Bronchial epithelial cell (primary cell): ENCODE data around the gene TMEM120B. TPM values are rescaled to one million over a fixed set of nuclear protein-coding genes. Genes with fewer than 3 reads are reported as not detected.

Source experiments
- DNase-seq: peaks from one replicate; pipeline ENCODE4 v3.0.0-alpha.2; 2010; ENCODE audit warnings: low read depth
- FAIRE-seq: peaks from 2 replicates; lab custom pipeline; 2011; peaks lifted over from hg19 to GRCh38; lab: Jason Lieb, UNC
- H3K27me3 ChIP-seq: 2 replicates; pipeline ENCODE4 v1.5.1; 2011; ENCODE audit warnings: low read length; ENCODE audit not compliant: control insufficient read depth, insufficient read depth
- H3K36me3 ChIP-seq: 2 replicates; pipeline ENCODE4 v1.5.1; 2011; ENCODE audit warnings: low read length; ENCODE audit not compliant: control insufficient read depth, insufficient read depth
- H3K4me3 ChIP-seq: 2 replicates; pipeline ENCODE4 v1.5.1; 2011; ENCODE audit warnings: mild to moderate bottlenecking, low read depth, low read length, control low read depth
- CTCF ChIP-seq: IDR thresholded peaks from 2 replicates; pipeline ENCODE4 v1.5.1; 2011; ENCODE audit warnings: mild to moderate bottlenecking, moderate library complexity, low read length, control low read depth, inconsistent platforms; ENCODE audit not compliant: insufficient read depth, severe bottlenecking
- total RNA-seq: library from RNA; depleted of rRNA; stranded (reverse); fragments of >200 nt; gene quantifications from 2 replicates; pipeline ENCODE4 v1.2.1, GENCODE V29; 2014

TMEM120B gene
- total RNA-seq, 1 donor from 2014 or later, result 9.7 TPM

DNA sequence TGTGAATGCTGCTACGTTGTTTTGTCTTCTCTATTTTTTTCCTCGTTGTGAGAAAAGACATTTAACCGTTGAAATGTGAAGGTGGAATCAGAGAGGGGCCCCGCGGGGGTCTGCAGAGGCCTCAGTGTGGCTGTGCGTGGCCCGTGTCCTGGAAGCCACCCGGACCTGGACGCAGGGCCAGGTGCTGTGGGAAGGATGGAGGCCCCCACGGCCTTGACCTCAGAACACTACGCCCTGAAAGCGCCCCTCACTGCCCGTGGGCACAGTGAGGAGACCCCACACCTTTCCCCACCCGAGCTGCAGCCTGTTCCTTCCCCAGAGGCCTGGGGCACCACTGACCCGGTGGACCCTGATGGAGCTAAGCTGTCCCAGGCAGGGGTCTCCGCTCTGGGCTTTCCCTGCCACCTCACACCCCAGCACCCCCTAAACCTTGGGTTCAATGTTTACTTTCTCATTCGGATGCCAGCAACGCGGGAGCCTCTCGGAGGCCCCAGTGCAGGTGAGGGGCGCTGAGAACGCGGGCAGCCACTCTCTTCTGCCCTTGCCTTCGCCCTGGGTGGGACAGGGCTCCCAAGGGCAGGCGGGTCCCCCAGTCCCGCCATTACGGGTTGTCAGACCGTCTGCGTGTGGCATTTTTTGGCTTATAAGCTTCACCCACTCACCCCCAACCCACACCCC is 118.2 kb downstream of the TMEM120B start:
- Histone ChIP-seq H3K27me3 (no peaks in the 10 kb centered on the region), H3K36me3 (peaks cover 16% of the 10 kb centered on the region), H3K4me3 (no peak overlapping the region)
- FAIRE-seq, result no peak
- TF ChIP-seq CTCF, result no peak
- no peak for DNase-seq

Other genes with a start within 250 kb of the TMEM120B start
- gene KDM2B, start 131.7 kb upstream of the TMEM120B start, total RNA-seq, result 14.2 and 18.7 TPM in 2 replicates
- 8.7 and 11.1 TPM in 2 replicates for gene ORAI1, start 86.2 kb upstream of the TMEM120B start, total RNA-seq
- 0.79 and 1.7 TPM in 2 replicates for gene MORN3, start 43.1 kb upstream of the TMEM120B start, total RNA-seq
- gene RHOF, start 80.9 kb downstream of the TMEM120B start, total RNA-seq, result 15.5 and 27.7 TPM in 2 replicates
- 1.8 and 2.2 TPM in 2 replicates for gene SETD1B, start 91.3 kb downstream of the TMEM120B start, total RNA-seq
- 0.79 TPM in 1 of 2 replicates, not detected in the other for gene HPD, start 146.1 kb downstream of the TMEM120B start, total RNA-seq
- gene PSMD9, start 176.0 kb downstream of the TMEM120B start, total RNA-seq, result 85.3 and 126 TPM in 2 replicates
- gene CFAP251, start 205.8 kb downstream of the TMEM120B start, total RNA-seq, result 13.7 and 13.8 TPM in 2 replicates